GM21529 (cell line): ENCODE data around the gene FUNDC2.
"Not testable (repeated sequence)": the region's sequence is repeated elsewhere in the genome, so short reads cannot be mapped to it uniquely, and the experiment has no call there.

ENCODE experiments used
- ATAC-seq: cut with Tn5 transposase; IDR thresholded peaks from one replicate; pipeline ENCODE4 v1.9.1; 2021; ENCODE audit not compliant: unreplicated experiment

Gene FUNDC2, protein sequence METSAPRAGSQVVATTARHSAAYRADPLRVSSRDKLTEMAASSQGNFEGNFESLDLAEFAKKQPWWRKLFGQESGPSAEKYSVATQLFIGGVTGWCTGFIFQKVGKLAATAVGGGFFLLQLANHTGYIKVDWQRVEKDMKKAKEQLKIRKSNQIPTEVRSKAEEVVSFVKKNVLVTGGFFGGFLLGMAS

GRCh38 chrX:155026727-155027508, at the start of gene FUNDC2:
Gene FUNDC2 (plus strand): TSS chrX:155026844. CDS start chrX:155026939, 95 bp downstream.
- peak; percentile 87 for ATAC-seq

DNA sequence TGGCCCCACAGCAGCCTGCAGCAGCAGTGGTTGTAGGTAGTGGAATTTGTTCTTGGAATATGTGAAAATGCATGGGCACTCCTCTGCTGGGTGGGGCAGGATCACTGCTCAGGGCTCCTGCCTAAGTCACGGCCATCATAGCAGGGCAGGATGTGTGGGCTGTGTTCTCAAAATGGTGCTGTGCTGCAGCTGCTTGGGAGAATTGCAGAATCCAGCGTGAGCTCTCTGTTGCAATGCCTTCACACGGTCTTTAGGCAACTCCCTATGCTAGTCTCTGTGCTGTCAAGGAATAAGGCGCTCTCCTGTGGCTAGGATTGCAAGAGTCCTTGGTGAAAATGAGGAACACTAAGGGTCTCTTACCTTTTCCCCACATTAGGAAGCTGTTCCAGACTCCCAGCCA, 47.0 kb upstream of the FUNDC2 start:
- no peak for ATAC-seq

DNA sequence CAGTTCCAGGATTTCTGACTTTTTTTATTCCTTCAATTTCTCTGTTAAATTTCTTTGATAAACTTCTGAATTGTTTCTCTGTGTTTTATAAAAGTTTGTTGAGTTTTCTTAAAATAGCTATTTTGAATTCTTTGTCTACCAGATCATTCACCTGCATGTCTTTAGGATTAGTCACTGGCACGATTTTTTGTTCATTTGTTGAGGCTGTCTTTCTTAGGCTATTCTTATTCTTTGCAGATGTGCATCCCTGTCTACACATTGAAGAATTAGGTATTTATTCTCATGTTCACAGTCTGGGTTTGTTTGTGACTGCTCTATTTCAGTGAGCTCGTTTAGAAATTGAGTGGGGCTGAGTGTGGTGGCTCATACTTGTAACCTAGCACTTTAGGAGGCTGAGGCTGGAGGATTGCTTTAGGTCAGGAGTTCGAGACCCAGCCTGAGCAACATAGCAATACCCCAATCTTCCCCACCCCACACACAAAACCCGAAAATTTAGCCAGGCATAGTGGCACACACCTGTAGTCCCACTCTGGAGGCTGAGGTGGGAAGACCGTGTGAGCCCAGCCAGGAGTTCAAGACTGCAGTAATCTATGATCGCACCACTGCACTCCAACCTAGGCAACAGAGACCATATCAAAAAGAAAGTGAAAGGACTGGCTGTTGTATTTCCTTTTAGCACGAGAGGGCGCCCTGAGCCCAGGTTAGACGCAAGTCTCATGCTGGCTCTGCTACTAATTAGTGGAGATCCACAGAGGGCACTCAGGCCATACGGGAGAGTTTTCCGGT, 46.1 kb upstream of the FUNDC2 start:
- ATAC-seq = peak; percentile 99

- no peak for ATAC-seq
Observed at GRCh38 chrX:154981116-154981411, 45.6 kb upstream of the FUNDC2 start.

GRCh38 chrX:154986826-154987575, 39.6 kb upstream of the FUNDC2 start:
- ATAC-seq = no peak

DNA sequence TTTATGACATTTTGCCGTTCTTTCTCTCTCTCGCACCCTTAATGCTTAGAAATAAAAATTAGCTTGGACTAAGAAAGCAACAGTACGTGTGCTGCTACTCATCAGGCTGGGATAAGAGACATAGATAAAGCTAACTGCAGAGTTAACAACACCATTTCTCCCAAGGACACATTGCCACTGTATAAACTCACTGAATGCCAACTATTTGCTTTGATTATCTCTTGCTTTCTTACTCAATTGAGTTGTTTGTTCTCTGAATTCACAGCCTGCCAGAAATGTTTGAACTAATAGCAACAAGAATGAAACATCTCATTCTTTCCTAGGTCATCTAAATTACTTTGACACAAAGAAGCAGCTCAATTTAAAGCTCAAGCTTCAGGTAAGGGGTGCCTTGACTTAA, 38.7 kb upstream of the FUNDC2 start:
- ATAC-seq = no peak

DNA sequence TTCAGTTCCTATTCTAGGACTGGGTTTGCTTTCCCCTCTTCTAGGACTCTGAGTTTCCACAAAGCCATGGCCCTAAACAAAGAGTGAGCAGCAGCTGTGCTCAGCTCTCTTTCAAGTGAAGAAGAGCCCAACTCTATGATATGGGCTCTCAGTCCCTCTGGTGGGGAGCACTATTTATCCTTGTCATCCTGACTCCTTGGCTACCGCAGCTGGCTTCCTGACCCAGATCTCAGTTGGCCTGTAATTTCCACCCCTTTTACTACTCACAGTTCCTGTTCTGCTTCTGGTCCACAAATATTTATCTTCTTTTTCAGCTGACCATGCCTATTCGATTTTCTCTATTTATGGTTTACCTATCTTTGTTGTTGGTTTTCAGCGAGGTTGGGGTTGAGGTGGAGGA, 37.9 kb upstream of the FUNDC2 start:
- ATAC-seq = no peak

- ATAC-seq = peak; percentile 72
Observed at GRCh38 chrX:154990496-154990895, 36.1 kb upstream of the FUNDC2 start.

DNA sequence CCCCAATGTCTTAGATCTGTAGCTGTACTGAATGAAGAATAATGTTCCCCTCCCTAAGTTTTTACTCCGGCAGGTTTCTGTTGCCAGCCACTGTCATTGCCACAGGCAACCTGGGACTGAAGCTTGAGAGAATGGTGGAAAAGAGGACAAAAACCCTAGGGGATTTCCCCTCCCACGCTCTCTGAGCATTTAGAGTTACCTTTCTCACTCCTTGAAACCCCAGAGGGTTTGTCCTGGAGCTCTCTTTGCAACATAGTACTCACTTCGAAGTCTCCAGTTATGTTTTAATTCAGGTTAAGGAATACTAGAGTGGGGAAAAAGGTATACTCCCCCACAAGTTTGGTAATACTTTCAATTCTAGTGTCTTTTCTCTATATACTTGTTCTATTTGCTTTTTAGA, 35.6 kb upstream of the FUNDC2 start:
- ATAC-seq = peak; percentile 50

- no peak for ATAC-seq
Observed at GRCh38 chrX:154991476-154991875, 35.2 kb upstream of the FUNDC2 start.

DNA sequence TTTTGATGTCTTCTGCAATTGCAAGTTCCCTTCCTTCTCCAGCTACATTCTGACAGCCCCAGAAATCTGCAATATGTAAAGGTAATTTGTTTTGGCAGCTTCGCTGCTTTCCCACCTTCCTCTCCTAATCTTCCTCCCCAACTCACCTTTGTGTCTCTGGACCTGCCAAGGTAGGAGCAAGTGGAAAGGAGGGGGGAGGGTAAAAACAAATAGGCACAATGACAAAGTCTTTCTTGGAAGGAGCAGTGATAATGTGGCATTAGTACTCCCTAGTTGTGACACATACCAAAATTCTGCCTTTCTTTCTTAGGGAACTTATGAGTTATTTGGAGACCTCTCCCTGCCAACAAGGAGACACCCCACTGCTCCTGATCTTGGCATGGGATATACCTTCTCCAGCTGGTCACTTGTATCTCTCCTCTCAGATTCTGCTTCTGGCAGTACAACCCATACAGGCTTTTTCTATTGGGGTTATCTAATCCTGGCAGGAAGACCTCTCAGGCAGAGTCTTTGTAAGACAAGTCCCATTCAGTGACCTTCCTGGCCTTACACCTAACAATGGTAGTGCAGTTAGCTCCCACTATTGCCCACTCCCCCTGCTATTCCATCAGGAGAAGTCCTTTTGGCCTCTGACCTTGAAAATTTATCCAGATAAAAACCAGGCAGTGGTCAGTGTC, 28.3 kb upstream of the FUNDC2 start:
- no peak for ATAC-seq

DNA sequence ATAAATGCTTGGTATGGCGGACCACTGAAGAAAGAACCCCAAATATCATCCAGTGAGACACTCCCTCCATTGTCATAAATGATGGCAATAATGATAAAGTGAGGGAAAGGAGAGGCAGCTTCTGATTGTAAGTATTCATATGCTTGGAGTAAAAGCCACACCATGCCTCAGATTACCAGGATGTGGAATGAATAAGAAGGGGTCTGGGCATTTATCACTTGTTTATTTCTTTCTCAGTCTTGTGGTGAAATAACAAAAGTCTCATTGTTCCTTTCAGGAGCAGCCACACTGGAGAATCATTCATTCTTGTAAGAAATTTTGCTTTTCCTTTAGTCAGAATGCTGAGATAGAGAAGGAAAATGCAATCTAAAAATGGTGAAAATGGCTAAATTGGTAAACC, 25.8 kb upstream of the FUNDC2 start:
- no peak for ATAC-seq

- ATAC-seq = no peak
Observed at GRCh38 chrX:155001873-155002272, 24.8 kb upstream of the FUNDC2 start.

- ATAC-seq = no peak
Observed at GRCh38 chrX:155005190-155005589, 21.5 kb upstream of the FUNDC2 start.

GRCh38 chrX:155006379-155006778, 20.3 kb upstream of the FUNDC2 start:
- not testable (repeated sequence) for ATAC-seq

- not testable (repeated sequence) for ATAC-seq
Observed at GRCh38 chrX:155006913-155007671, 19.6 kb upstream of the FUNDC2 start.

- ATAC-seq = not testable (repeated sequence)
Observed at GRCh38 chrX:155008578-155008977, 18.1 kb upstream of the FUNDC2 start.

DNA sequence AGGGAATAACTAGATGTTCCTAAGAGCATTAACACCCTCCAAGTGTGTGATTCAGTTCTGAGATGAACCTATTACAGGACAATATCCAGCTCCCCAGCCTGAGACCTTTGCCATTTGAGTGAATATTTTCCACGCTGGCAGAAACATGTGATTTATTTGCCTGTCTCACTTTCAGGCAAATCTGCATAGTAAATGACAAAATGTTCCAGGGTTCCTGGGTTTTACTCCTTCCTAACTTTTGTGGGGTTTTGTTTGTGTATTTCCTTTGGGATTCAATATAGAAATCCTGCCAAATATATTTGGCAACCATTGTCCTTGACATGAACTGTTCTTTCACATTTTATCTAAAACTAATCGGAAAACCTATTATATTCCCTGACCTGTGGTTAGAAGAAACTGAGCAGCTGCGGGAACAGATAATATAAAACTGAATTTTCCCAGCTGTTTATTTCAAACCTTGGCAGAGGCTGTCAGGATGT, 16.6 kb upstream of the FUNDC2 start:
- ATAC-seq = no peak

- no peak for ATAC-seq
Observed at GRCh38 chrX:155020591-155020990, 6.1 kb upstream of the FUNDC2 start.

DNA sequence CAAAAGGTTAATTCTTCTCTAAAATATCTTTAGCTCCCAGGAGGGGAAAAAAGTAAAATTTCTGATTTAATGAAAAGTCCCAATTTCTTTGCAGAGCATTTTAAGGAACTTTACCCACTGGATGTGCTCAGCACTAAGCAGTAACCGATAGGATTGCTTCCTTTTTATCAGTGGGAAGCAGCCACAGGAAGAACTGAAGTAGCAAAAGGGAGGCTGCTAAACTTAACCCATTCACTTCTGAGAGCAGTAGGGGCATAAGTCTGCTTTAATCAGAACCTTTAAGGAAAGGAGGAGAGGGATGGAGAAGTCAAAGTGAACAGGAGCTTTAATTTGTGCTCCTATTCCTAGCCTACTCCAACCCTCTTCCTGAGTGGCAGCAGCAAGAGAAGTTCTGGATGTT, 4.1 kb upstream of the FUNDC2 start, which contains the start of gene F8:
Gene F8, minus strand, starts transcription at position 139 of the 400 bp plus-strand sequence. CDS start 171 bp downstream, outside the sequence.
- no peak for ATAC-seq
